GM18507 (cell line): ENCODE measurements around the gene SHOC1.
"Not testable (repeated sequence)": the region's sequence is repeated elsewhere in the genome, so short reads cannot be mapped to it uniquely, and the experiment has no call there.

Source experiments
- DNase-seq: peaks from one replicate; pipeline ENCODE4 v3.0.0; 2011; ENCODE audit warnings: low read depth; ENCODE audit not compliant: insufficient read length; ENCODE audit errors: extremely low spot score
- FAIRE-seq: peaks from 2 replicates; lab custom pipeline; 2011; peaks lifted over from hg19 to GRCh38; lab: Jason Lieb, UNC

Gene SHOC1

GRCh38 chr9:111807197-111807596 lies 12.5 kb upstream of the SHOC1 start:
- DNase-seq, result no peak
- FAIRE-seq, result no peak

- no peak for FAIRE-seq
Measured at GRCh38 chr9:111806259-111806658, 11.5 kb upstream of the SHOC1 start.

DNA sequence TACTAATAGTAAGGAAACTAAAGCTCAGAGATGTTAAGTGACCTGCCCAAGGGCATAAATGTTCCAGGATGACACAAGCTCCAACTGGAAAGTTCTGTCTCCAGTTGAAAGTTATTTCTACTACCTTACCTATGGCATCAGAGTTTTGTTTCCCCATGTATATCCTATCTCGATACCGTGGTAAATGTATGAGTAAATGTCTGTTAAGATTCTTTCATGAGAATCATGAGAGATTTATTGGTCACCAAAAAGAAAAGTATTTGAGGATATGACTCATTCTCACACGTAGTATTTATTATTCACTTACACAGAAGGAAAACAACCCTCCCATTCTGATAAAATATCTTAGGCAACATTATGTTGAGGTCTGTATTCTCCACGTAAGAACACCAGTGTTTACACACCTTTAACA lies 11.1 kb upstream of the SHOC1 start:
- FAIRE-seq (no peak), DNase-seq (no peak)

More at GRCh38 chr9:111806259-111806658, 11.5 kb upstream of the SHOC1 start:
- no peak for DNase-seq

DNA sequence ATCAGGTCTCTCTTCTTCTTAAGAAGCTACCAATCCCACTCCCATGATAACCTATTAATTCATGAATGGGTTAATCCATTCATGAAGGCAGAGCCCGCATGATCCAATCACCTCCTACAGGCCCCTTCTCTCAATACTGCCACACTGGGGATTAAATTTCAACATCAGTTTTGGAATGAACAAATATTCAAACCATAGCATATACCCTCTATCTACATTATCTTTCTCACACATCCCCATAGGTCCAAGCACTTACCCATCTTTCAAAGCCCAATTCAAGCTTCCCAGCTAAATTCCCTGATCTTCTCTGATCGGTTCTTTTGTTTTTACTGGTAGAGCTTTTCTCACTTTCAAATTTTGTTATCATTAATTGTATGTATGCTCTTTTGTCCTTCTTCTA lies 10.5 kb upstream of the SHOC1 start:
- FAIRE-seq, result no peak
- DNase-seq, result no peak

GRCh38 chr9:111804636-111805035 lies 9.9 kb upstream of the SHOC1 start:
- DNase-seq, result no peak
- FAIRE-seq, result no peak

- DNase-seq (no peak), FAIRE-seq (peak; percentile 21)
Measured at GRCh38 chr9:111803924-111804323, 9.2 kb upstream of the SHOC1 start.

GRCh38 chr9:111799915-111800526 lies 5.3 kb upstream of the SHOC1 start:
- DNase-seq (no peak), FAIRE-seq (no peak)

- FAIRE-seq, result no peak
- DNase-seq, result no peak
Measured at GRCh38 chr9:111799506-111799905, 4.8 kb upstream of the SHOC1 start.

- DNase-seq, result no peak
- FAIRE-seq, result no peak
Measured at GRCh38 chr9:111798786-111799185, 4.0 kb upstream of the SHOC1 start.

DNA sequence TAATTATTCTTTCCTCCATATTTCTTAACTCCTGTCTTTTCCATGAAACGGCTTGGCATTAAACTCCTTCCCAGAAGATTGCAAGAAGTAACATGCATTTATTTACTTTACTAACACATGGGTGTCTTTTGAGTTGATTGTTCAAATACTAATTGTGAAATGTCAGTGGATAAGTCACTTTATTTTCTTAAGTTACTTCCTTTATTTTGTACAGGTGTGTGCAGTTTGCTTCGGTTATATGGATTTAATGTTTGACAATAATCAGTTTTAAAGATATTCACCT lies 761 bp upstream of the SHOC1 start:
- DNase-seq, result no peak
- FAIRE-seq, result no peak

DNA sequence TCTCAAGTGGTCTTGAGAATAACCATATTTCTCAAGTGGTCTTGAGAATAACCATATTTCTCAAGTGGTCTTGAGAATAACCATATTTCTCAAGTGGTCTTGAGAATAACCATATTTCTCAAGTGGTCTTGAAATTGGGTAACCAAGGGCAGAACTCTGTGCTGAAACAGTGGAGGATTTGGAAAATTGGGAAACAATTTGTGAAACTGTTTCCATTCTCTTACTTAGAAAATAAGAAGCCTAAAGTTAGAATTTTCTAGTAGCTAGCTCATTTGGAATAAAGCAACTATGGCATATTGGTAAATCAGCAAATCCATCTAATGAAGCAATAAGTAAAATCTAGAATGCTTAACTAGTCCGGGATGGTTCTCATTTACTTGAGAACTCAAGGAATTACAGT lies 2.9 kb downstream of the SHOC1 start:
- not testable (repeated sequence) for FAIRE-seq, DNase-seq

GRCh38 chr9:111789881-111790280 lies 4.9 kb downstream of the SHOC1 start:
- FAIRE-seq, result no peak
- no peak for DNase-seq

DNA sequence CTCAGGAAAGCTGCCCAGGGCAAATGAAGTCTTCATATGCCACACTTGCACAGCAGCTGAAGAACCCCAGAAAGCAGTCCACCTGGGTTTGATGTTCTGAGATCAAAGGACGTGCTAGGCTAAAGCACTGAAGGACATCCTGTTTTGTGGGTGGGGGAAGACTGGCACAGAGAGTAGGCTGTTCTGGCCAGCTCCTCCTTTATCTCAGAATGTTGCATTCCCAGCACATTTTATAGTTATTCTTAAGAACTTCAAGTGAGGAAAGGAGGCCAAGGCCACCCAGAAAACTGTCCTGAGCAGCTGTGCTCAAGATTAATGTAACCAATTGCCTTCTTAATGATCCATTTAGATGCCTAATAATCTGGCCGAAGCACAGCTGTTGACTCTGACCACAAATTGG lies 10.9 kb downstream of the SHOC1 start:
- DNase-seq, result no peak
- FAIRE-seq, result no peak

DNA sequence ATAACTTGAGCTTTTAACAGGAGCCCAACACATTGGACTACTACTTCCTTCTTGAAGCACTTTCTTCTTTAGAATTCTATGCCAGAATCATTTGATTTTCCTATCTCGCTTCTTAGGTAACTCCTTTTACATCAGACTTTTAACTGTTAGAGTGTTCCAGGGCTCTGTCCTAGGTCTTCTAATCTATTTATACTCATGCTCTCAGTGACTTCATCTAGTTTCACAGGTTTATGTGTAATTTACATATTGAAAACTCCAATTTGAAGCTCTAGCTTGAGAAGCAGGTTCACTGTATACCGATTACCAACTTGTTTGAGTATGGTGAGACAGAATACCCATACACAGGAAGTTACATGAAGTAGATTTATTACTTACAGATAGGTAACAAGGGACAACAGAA lies 11.3 kb downstream of the SHOC1 start:
- no peak for DNase-seq

DNA sequence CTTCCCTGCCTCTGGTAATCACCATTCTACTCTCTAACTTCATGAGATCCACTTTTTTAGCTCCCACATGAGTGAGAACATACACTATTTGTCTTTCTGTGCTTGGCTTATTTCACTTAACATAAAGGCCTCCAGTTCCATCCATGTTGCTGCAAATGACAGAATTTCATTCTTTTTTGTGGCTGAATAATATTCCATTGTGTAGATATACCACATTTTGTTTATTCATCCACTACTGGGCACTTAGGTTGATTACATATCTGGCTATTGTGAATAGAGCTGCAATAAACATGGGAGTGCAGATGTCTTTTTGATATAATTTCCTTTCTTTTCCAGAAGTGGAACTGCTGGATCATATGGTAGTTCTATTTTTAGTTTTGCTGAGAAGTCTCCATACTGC lies 28.7 kb downstream of the SHOC1 start:
- FAIRE-seq, result no peak
- DNase-seq, result no peak

More for the DNA sequence above, 11.3 kb downstream of the SHOC1 start:
- no peak for FAIRE-seq

- DNase-seq, result no peak
- FAIRE-seq, result no peak
Measured at GRCh38 chr9:111762556-111762955, 32.2 kb downstream of the SHOC1 start.

- peak; percentile 22 for DNase-seq
- FAIRE-seq, result peak; percentile 91
Measured at GRCh38 chr9:111759762-111760639, 34.7 kb downstream of the SHOC1 start.

DNA sequence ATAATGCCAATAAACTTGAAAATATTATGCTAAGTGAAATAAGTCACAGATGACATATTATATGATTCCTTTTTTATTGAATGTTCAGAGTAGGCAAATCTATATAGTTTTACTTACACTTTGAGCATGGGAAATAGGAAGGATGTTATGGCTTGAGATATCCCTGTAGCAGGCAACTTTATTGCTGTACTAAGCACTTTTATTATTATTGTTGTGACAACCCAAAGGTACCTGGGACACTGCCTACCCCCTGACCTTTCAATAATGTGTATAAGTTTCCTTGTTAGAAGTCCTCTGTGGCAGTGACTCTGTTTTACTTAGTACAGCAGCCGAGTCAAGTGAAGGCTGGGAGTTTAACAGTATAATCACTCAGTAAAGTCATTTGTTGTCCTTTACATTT lies 39.9 kb downstream of the SHOC1 start:
- FAIRE-seq (no peak), DNase-seq (no peak)

DNA sequence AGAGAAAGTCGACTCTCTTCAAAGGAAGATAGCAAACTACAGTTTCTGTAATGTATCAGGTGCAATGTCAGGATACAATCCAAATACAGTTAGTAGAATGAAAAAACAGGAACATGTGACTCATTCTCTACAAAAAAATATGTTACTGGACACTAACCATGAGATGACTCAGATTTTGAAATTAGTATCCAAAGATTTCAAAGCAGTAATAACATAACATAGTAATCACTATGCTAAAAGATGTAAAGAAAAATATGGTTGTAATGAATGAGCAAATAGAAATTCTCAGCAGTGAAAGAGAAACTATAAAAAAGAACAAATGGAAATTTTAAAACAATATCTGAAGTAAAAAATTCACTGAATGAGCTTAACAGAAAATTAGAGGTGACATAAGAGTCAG lies 42.3 kb downstream of the SHOC1 start:
- no peak for FAIRE-seq
- DNase-seq, result no peak
